PC-9 (cell line): ENCODE results near the gene KIAA1217.

Experiments
- EZH2 ChIP-seq: fragments of 200-600 bp; sonication (generic); IDR thresholded peaks from 2 replicates; pipeline ENCODE4 v1.8.0; 2017; ENCODE audit warnings: antibody characterized with exemption, low read depth
- TF ChIP-seq, protein P1 (sequence below): fragments of 200-600 bp; sonication (generic); conservative IDR thresholded peaks from 2 replicates; pipeline ENCODE4 v1.6.1; 2017; ENCODE audit warnings: mixed run types, antibody characterized with exemption, mild to moderate bottlenecking, moderate library complexity

GRCh38 chr10:24382979-24383663 is 174.2 kb downstream of the KIAA1217 start:
- TF ChIP-seq EZH2 = no peak
- TF ChIP-seq, protein P1, sequence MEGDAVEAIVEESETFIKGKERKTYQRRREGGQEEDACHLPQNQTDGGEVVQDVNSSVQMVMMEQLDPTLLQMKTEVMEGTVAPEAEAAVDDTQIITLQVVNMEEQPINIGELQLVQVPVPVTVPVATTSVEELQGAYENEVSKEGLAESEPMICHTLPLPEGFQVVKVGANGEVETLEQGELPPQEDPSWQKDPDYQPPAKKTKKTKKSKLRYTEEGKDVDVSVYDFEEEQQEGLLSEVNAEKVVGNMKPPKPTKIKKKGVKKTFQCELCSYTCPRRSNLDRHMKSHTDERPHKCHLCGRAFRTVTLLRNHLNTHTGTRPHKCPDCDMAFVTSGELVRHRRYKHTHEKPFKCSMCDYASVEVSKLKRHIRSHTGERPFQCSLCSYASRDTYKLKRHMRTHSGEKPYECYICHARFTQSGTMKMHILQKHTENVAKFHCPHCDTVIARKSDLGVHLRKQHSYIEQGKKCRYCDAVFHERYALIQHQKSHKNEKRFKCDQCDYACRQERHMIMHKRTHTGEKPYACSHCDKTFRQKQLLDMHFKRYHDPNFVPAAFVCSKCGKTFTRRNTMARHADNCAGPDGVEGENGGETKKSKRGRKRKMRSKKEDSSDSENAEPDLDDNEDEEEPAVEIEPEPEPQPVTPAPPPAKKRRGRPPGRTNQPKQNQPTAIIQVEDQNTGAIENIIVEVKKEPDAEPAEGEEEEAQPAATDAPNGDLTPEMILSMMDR = no peak
